ENCODE measurements around the gene CYP2E1. TPM values are rescaled to one million over a fixed set of nuclear protein-coding genes. Genes with fewer than 3 reads are reported as not detected.

CYP2E1 gene
- total RNA-seq, 1 donor from 2014 or later = 3.1 TPM

Other genes starting within 250 kb of the CYP2E1 start
- gene TUBGCP2, start 218.5 kb upstream of the CYP2E1 start, total RNA-seq = 55.6 and 65.5 TPM in 2 replicates
- gene ZNF511, start 218.4 kb upstream of the CYP2E1 start, total RNA-seq = 20.3 and 45.7 TPM in 2 replicates
- 0.96 TPM in 1 of 2 replicates, not detected in the other for gene CALY, start 190.5 kb upstream of the CYP2E1 start, total RNA-seq
- not detected in 2 replicates for gene PRAP1, start 180.0 kb upstream of the CYP2E1 start, total RNA-seq
- 47.0 and 58.8 TPM in 2 replicates for gene FUOM, start 169.3 kb upstream of the CYP2E1 start, total RNA-seq
- gene ECHS1, start 154.0 kb upstream of the CYP2E1 start, total RNA-seq = 106 and 127 TPM in 2 replicates
- 4.3 and 6.4 TPM in 2 replicates for gene PAOX, start 148.1 kb upstream of the CYP2E1 start, total RNA-seq
- 26.7 and 40.3 TPM in 2 replicates for gene MTG1, start 133.2 kb upstream of the CYP2E1 start, total RNA-seq
- 0.55 and 2.1 TPM in 2 replicates for gene SPRN, start 102.7 kb upstream of the CYP2E1 start, total RNA-seq
- 0.14 TPM in 1 of 2 replicates, not detected in the other for gene SCART1, start 73.4 kb upstream of the CYP2E1 start, total RNA-seq
- 0.27 and 0.50 TPM in 2 replicates for gene SYCE1, start 38.2 kb downstream of the CYP2E1 start, total RNA-seq
- gene FRG2B, start 99.4 kb downstream of the CYP2E1 start, total RNA-seq = not detected in 2 replicates